Activated B cell treated with CpG ODN at 0.5 μM for 24 hours (primary cell): Measurements from ENCODE around the gene KIAA1328. TPM values are rescaled to one million over a fixed set of nuclear protein-coding genes. Genes with fewer than 3 reads are reported as not detected.

ENCODE experiments used
- ATAC-seq: fragments of 200-7000 bp; cut with Tn5 transposase; one replicate; pipeline ENCODE4 v1.10.0; 2021; ENCODE audit warnings: low read depth, mild to moderate bottlenecking, moderate library complexity
- CTCF ChIA-PET: fragments of 350-600 bp; sonication (Branson Sonifier 250); formaldehyde crosslinking; loops from one replicate; lab custom pipeline; 2021; ENCODE audit warnings: antibody characterized with exemption; lab: Charles Lee
- POLR2A ChIA-PET: fragments of 350-600 bp; sonication (Branson Sonifier 250); formaldehyde crosslinking; loops from one replicate; lab custom pipeline; 2021; ENCODE audit warnings: antibody characterized with exemption; lab: Charles Lee
- DNase-seq: peaks from one replicate; pipeline ENCODE4 v3.0.0; 2022
- H3K27ac Mint-ChIP-seq: one replicate; pipeline ENCODE4 v1.8.0; 2020; ENCODE audit warnings: mixed read lengths
- H3K27me3 Mint-ChIP-seq: one replicate; pipeline ENCODE4 v1.8.0; 2021; ENCODE audit warnings: mixed read lengths
- H3K36me3 Mint-ChIP-seq: one replicate; pipeline ENCODE4 v1.8.0; 2021; ENCODE audit warnings: low read depth, mixed read lengths
- H3K4me1 Mint-ChIP-seq: one replicate; pipeline ENCODE4 v1.8.0; 2021; ENCODE audit warnings: mixed read lengths
- H3K4me3 Mint-ChIP-seq: one replicate; pipeline ENCODE4 v1.8.0; 2020; ENCODE audit warnings: mild to moderate bottlenecking, mixed read lengths
- H3K9me3 Mint-ChIP-seq: one replicate; pipeline ENCODE4 v1.8.0; 2020; ENCODE audit warnings: mixed read lengths
- intact Hi-C: fragments of 100-400 bp; cut with micrococcal nuclease; formaldehyde crosslinking; loops from one replicate; pipeline ENCODE4 v1.15.1; 2024
- total RNA-seq: library from RNA; stranded (reverse); gene quantifications from 2 replicates; pipeline ENCODE4 v1.2.3, GENCODE V29; 2022
- TF ChIP-seq, protein P1 (sequence below): fragments of 200-600 bp; IDR thresholded peaks from one replicate; pipeline ENCODE4 v1.8.0; 2022; ENCODE audit warnings: antibody characterized with exemption, mild to moderate bottlenecking

The KIAA1328 gene
- total RNA-seq, 1 donor from 2014 or later, result 12.9 TPM

DNA sequence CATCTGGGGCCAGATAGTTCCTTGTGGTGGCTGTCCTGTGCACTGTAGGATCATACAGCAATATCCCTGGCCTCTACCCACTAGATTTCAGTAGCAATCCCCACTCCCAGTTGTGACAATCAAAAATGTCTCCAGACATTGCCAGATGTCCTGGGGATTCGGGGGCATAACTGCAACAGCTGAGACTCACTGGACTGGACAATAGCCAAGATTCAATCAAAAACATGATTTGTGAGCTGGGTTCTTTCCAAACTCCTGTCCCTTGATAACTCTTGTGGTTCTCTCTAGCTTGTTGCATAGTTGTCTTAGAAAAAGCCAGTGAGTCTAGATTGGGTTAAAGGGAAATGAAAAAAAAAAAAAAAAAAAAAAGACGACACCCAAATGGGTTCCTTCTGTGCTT is 443.3 kb downstream of the KIAA1328 start:
- DNase-seq (no peak), ATAC-seq (no peak)
- H3K9me3 Mint-ChIP-seq, result peaks cover 8% of the 10 kb centered on the region
- no peak overlapping the region for H3K27ac Mint-ChIP-seq
- H3K4me3 Mint-ChIP-seq, result no peak overlapping the region
- TF ChIP-seq, protein P1, sequence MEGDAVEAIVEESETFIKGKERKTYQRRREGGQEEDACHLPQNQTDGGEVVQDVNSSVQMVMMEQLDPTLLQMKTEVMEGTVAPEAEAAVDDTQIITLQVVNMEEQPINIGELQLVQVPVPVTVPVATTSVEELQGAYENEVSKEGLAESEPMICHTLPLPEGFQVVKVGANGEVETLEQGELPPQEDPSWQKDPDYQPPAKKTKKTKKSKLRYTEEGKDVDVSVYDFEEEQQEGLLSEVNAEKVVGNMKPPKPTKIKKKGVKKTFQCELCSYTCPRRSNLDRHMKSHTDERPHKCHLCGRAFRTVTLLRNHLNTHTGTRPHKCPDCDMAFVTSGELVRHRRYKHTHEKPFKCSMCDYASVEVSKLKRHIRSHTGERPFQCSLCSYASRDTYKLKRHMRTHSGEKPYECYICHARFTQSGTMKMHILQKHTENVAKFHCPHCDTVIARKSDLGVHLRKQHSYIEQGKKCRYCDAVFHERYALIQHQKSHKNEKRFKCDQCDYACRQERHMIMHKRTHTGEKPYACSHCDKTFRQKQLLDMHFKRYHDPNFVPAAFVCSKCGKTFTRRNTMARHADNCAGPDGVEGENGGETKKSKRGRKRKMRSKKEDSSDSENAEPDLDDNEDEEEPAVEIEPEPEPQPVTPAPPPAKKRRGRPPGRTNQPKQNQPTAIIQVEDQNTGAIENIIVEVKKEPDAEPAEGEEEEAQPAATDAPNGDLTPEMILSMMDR, result no peak
- H3K36me3 Mint-ChIP-seq, result no peaks in the 10 kb centered on the region
- POLR2A ChIA-PET, result no interaction called here
- CTCF ChIA-PET, result no interaction called here
- H3K27me3 Mint-ChIP-seq, result peaks cover 25% of the 10 kb centered on the region
- H3K4me1 Mint-ChIP-seq, result no peaks in the 10 kb centered on the region
- intact Hi-C loops, result no loop called here

DNA sequence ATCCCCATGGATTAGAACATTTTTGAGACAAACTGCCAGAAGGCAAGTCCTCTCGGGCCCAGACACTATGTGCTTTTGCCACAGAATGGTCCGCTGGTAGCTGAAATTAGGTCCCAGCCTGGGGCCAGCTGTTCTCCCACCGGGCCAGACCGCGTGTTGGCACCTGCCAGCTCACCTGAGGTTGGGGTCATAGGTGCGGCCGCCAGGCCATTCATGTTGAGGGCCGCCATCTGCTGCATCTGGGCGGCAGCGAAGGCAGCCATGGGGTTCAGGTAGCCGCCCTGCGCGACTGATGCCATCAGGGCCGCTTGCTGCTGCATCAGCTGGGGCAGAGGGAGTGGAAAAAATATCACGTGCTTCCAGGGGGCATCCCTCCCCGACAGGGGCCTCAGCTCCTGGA is 443.9 kb downstream of the KIAA1328 start:
- no peak overlapping the region for H3K4me3 Mint-ChIP-seq
- H3K4me1 Mint-ChIP-seq, result no peaks in the 10 kb centered on the region
- no peak for DNase-seq
- no peak overlapping the region for H3K27ac Mint-ChIP-seq
- ChIA-PET POLR2A (no interaction called here), CTCF (no interaction called here)
- H3K36me3 Mint-ChIP-seq, result no peaks in the 10 kb centered on the region
- intact Hi-C loops, result no loop called here
- no peak for ATAC-seq
- TF ChIP-seq, protein P1, result no peak
- peaks cover 8% of the 10 kb centered on the region for H3K9me3 Mint-ChIP-seq
- peaks cover 23% of the 10 kb centered on the region for H3K27me3 Mint-ChIP-seq

DNA sequence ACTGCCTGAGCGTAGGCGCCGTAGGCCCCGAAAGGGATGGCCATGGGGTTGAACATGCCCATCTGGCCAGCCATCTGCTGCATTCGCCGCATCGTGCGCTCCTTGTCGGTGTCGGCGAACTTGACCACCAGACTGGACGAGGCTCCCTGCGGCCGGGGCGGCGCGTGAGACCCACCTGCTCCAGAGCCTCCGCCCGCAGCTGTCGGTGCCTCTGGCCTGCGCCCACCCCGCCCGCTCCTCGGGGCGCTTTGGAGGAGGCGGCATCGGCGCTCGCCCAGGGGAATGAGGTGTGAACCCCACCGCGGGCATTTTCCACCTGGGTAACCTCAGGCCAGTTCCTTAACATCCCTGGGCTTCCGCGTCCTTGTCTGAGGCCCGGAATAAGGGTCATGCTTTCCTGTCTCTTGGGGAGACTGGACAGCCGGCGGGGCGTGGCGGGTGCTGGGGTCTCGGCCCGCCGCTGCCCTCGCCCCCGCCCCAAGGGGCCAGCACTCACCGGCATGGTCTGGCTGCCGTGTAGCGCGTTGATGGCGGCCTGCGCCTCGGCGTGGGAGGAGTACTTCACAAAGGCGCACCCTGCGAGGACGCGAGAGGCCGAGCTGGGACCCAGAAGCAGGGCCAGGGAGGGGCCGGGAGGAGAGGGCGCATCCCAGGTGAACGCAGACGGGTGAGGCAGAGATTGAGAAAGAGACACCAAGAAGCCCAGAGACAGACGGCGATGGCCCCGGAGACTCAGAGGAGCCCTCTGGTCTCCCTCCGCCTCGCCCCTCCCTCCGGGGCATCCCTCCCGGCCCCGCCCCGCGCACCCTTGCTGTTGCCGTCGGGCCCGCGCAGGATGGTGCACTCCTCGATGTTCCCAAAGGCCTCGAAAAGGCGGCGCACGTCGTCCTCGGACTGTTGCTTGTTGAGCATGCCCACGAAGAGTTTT is 445.6 kb downstream of the KIAA1328 start:
- POLR2A ChIA-PET, result no interaction called here
- TF ChIP-seq, protein P1, result no peak
- no peak overlapping the region for H3K4me3 Mint-ChIP-seq
- H3K4me1 Mint-ChIP-seq, result no peaks in the 10 kb centered on the region
- CTCF ChIA-PET, result no interaction called here
- H3K27me3 Mint-ChIP-seq, result peaks cover 23% of the 10 kb centered on the region
- DNase-seq (no peak), ATAC-seq (no peak)
- peaks cover 8% of the 10 kb centered on the region for H3K9me3 Mint-ChIP-seq
- no peaks in the 10 kb centered on the region for H3K36me3 Mint-ChIP-seq
- intact Hi-C loops, result no loop called here
- no peak overlapping the region for H3K27ac Mint-ChIP-seq

DNA sequence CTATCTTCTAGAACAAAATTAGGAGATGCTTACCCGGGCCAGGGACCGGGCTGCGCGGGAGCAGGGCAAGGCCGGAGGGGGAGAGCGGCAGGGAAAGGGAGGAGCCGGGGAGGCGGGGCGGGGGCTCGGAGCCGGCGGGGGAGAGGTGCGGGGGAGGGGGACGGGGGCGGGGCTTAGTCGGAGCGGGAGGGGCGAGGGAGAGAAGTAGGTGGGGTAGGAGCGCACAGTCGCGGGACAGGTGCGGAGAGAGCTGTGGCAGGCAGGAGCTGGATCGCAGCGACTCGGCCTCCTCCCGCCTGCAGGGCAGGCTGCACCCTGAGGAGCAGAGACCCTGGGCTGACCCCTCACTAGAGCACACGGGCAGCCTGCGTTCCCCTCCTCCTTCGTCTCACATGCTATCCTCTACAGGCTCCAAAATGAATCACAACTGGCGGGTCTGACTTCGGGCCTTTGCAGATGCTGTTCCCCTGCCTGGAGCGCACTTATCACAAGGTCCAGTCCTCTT is 446.4 kb downstream of the KIAA1328 start:
- H3K36me3 Mint-ChIP-seq, result no peaks in the 10 kb centered on the region
- no peaks in the 10 kb centered on the region for H3K4me1 Mint-ChIP-seq
- TF ChIP-seq, protein P1, result no peak
- H3K4me3 Mint-ChIP-seq, result no peak overlapping the region
- H3K9me3 Mint-ChIP-seq, result peaks cover 6% of the 10 kb centered on the region
- ChIA-PET POLR2A (no interaction called here), CTCF (no interaction called here)
- no peak for ATAC-seq
- DNase-seq, result no peak
- intact Hi-C loops, result no loop called here
- peaks cover 23% of the 10 kb centered on the region for H3K27me3 Mint-ChIP-seq
- H3K27ac Mint-ChIP-seq, result no peak overlapping the region

DNA sequence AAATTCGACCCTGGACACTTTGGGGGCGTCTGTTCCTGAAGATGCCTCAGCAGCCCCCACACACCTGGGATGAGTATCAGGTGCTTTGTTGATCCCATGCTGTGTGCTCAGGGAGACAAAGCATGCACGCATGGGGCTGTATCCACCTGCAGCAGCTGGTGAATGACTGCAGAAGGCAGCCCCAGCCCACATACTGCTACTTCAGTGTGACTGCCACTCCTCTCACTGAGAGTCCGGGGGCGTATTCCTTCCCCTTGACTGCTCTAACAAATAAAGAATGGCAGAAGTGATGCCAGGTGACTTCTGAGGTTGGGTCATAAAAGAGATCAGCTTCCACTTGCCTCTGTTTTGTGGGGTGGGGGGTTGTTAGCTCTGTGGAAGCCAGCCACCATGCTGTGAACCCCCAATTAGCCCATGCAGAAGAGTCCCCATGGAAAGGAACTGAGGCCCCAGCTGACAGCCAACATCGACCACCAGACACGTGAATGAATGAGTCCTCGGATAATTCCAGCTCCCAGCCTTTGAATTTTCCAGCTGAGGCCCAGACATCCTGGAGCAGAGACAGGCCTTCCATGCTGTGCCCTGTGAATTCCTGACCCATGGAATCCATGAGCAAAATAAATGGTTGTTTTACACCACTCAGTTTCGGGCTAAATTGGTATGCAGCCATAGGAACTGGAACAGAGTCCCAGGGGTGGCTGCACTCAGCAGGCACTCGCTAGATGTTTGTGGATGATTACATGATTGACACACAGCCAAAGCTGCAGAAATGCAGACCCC is 447.4 kb downstream of the KIAA1328 start:
- TF ChIP-seq, protein P1, result no peak
- Mint-ChIP-seq H3K27ac (no peak overlapping the region), H3K36me3 (no peaks in the 10 kb centered on the region), H3K27me3 (peaks cover 25% of the 10 kb centered on the region), H3K4me3 (no peak overlapping the region), H3K9me3 (peaks cover 5% of the 10 kb centered on the region), H3K4me1 (no peaks in the 10 kb centered on the region)
- CTCF ChIA-PET, result no interaction called here
- no peak for ATAC-seq
- no peak for DNase-seq
- POLR2A ChIA-PET, result no interaction called here
- intact Hi-C loops, result no loop called here
